Effector memory CD4-positive, alpha-beta T cell (primary cell): ENCODE measurements around the gene ATG13.
A peak's percentile ranks its signal among the peaks of the same experiment; 100 is the strongest.
"Not testable (repeated sequence)": the region's sequence is repeated elsewhere in the genome, so short reads cannot be mapped to it uniquely, and the experiment has no call there.

Source experiments
- DNase-seq, 3 donors: peaks; one replicate each; pipeline ENCODE4 v3.0.0-alpha.2; 2020
- H3K27ac ChIP-seq: 2 replicates; pipeline ENCODE4 v1.7.0; 2013; ENCODE audit warnings: mild to moderate bottlenecking, low read length, moderate library complexity; ENCODE audit not compliant: insufficient read depth, poor library complexity, severe bottlenecking
- H3K27me3 ChIP-seq: replicated peaks from 2 replicates; pipeline ENCODE4 v1.7.0; 2013; ENCODE audit warnings: mild to moderate bottlenecking, low read length; ENCODE audit not compliant: insufficient read depth, control insufficient read depth, poor library complexity, severe bottlenecking
- H3K36me3 ChIP-seq: 2 replicates; pipeline ENCODE4 v1.7.0; 2013; ENCODE audit warnings: mild to moderate bottlenecking, low read length, moderate library complexity; ENCODE audit not compliant: control insufficient read depth, insufficient read depth
- H3K4me1 ChIP-seq: 2 replicates; pipeline ENCODE4 v1.7.0; 2013; ENCODE audit warnings: low read length, mild to moderate bottlenecking; ENCODE audit not compliant: control insufficient read depth, insufficient read depth, poor library complexity, severe bottlenecking
- H3K4me3 ChIP-seq: 2 replicates; pipeline ENCODE4 v1.7.0; 2013; ENCODE audit warnings: low read length, low read depth, mild to moderate bottlenecking; ENCODE audit not compliant: insufficient read depth, poor library complexity, severe bottlenecking
- H3K9me3 ChIP-seq: 2 replicates; pipeline ENCODE4 v1.7.0; 2013; ENCODE audit warnings: mild to moderate bottlenecking, low read length, moderate library complexity; ENCODE audit not compliant: control insufficient read depth
- total RNA-seq, 3 donors: gene quantifications; one replicate each; lab custom pipeline; 2026; lab: John Stamatoyannopoulos, UW

The ATG13 gene
- 83.0 to 97.1 (median 87.9) reads per million in 3 donors for total RNA-seq

DNA sequence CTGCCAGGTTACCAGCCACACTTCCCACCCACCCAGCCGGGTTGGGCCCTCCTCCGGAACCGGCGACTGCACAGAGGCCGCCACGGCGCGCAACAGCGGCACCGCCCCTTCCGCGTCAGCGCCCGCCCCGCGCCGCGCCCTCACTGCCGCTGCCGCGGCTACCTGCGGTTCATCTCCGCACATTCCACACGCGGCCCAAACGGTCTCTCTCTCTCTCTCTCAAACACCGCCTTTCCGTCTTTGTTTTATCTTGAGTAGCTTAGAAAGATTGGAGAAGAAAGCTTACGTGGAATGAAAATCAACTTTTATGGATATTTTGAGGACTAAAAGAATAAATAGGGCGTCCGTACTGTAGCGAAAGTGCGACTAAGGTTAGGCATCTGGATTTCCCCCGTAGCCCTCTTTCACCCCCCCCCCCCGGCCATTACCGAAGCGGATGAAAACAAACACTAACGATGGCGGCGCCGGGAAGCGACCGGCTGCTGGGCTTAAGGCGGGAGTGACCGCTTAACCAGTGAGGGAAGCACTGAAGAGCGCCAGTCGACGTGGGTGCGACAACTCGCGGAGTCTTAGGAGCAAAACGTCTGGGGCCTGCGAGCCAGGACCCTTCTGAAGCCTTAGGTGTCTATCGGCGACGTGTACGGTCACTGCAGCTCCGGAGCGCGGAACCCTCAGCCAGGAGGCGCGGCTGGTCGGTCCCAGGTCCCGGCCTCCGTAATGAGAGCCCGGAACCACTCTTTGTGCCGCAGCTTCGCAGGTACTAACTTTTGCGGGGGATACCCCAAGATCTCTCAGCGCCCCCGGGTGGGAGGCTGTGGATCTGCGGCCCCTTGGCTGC is at the start of gene ATG13, which contains the start of gene HARBI1:
Gene ATG13, plus strand, starts transcription at position 420 of the 838 bp plus-strand sequence. CDS start 26,739 bp downstream, outside the sequence.
Gene HARBI1, minus strand, starts transcription at position 94 of the 838 bp plus-strand sequence. CDS start 990 bp downstream, outside the sequence.
- H3K36me3 ChIP-seq = peaks cover 4% of the 10 kb centered on the region
- H3K4me3 ChIP-seq = peak within 1 kb of the TSS; percentile 100
- H3K27me3 ChIP-seq = no peaks in the 10 kb centered on the region
- no peaks in the 10 kb centered on the region for H3K9me3 ChIP-seq
- H3K27ac ChIP-seq = peak within 1 kb of the TSS; percentile 100
- peak; percentile 82 to 87 (median 85) for DNase-seq
- H3K4me1 ChIP-seq = peaks cover 17% of the 10 kb centered on the region

- Histone ChIP-seq H3K4me3 (no peak overlapping the region), H3K27ac (no peak overlapping the region), H3K27me3 (no peaks in the 10 kb centered on the region), H3K4me1 (peaks cover 4% of the 10 kb centered on the region), H3K9me3 (no peaks in the 10 kb centered on the region), H3K36me3 (no peaks in the 10 kb centered on the region)
- no peak for DNase-seq
These were observed 46.5 kb upstream of the ATG13 start for GRCh38 chr11:46570790-46571398.

DNA sequence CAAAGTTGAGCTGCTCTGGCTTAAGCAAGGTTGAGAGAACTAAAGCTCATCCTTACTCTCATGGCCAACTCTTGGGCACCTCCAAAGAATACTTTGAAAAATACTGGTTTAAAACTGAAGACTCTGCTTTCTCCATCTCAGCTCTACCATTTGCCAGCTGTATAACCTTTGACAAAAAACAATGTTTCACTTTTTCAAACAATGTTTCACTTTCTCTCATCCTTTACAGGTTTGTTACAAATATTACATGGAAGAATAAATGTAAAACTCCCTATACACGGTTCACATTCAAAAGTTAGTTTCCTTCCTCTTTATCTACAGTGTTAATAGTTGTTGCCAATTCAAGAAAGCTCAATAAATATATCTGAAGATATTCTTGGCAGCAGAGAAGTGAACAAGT is 42.7 kb upstream of the ATG13 start:
- no peaks in the 10 kb centered on the region for H3K36me3 ChIP-seq
- no peaks in the 10 kb centered on the region for H3K9me3 ChIP-seq
- peaks cover 4% of the 10 kb centered on the region for H3K4me1 ChIP-seq
- no peak overlapping the region for H3K27ac ChIP-seq
- H3K4me3 ChIP-seq = no peak overlapping the region
- no peaks in the 10 kb centered on the region for H3K27me3 ChIP-seq
- DNase-seq = no peak

DNA sequence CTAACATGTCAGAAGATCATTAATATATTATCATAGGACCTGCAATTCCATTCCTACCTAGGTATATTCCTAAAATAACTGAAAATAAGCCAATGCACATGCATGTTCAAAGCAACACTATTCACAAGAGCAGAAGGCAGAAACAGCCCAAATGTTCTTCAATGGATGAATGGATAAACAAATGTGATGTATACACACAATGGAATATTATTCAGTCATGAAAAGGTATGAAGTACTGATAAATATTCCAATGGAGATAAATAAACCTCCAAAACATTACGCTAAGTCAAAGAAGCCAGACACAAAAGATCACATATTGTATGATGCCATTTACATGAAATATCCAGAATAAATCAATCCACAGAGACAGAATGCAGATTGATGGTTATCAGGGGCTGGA is 40.3 kb upstream of the ATG13 start:
- no peak for DNase-seq
- no peak overlapping the region for H3K27ac ChIP-seq
- H3K4me3 ChIP-seq = no peak overlapping the region
- H3K27me3 ChIP-seq = no peaks in the 10 kb centered on the region
- no peaks in the 10 kb centered on the region for H3K9me3 ChIP-seq
- H3K36me3 ChIP-seq = no peaks in the 10 kb centered on the region
- H3K4me1 ChIP-seq = no peaks in the 10 kb centered on the region

DNA sequence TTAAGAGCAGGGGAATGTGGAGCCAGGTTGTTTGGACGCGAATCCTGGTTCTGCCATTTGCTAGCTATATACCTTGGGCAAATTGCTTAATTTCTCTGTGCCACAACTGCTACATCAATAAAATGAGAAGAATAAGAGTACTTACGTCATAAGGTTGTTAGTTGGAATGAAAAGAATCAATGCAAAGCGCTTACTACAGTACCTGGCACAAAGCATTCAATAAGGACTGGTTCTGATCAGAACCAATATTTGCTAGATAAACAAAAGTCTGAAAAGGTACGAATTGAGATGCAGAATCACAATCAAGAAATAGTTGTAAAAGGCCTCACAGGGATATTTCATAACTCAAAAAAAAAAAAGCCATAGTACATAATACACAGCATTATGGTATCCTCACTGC is 34.8 kb upstream of the ATG13 start:
- H3K4me3 ChIP-seq = no peak overlapping the region
- no peaks in the 10 kb centered on the region for H3K36me3 ChIP-seq
- H3K27me3 ChIP-seq = no peaks in the 10 kb centered on the region
- no peaks in the 10 kb centered on the region for H3K9me3 ChIP-seq
- no peak for DNase-seq
- peaks cover 2% of the 10 kb centered on the region for H3K4me1 ChIP-seq
- no peak overlapping the region for H3K27ac ChIP-seq

DNA sequence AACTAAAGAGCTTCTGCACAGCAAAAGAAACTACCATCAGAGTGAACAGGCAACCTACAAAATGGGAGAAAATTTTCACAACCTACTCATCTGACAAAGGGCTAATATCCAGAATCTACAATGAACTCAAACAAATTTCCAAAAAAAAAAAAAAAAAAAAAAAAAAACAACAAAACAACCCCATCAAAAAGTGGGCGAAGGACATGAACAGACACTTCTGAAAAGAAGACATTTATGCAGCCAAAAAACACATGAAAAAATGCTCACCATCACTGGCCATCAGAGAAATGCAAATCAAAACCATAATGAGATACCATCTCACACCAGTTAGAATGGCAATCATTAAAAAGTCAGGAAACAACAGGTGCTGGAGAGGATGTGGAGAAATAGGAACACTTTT is 33.8 kb upstream of the ATG13 start:
- H3K9me3 ChIP-seq, H3K4me3 ChIP-seq, H3K36me3 ChIP-seq, DNase-seq, H3K27ac ChIP-seq, H3K27me3 ChIP-seq, H3K4me1 ChIP-seq: not testable (repeated sequence)

DNA sequence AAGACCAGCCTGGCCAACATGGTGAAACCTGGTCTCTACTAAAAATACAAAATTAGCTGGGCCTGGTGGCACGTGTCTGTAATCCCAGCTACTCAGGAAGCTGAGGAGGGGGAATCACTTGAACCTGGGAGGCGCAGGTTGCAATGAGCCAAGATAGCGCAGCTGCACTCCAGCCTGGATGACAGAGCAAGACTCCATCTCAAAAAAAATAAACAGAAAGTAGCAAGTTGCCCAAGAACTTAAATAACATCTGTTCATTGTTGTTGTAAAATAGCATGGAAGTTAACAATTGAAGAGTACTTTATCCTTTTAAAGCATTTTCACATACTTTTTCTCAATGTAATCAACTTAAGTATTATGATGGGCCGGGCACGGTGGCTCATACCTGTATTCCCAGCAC is 29.2 kb upstream of the ATG13 start:
- DNase-seq = no peak
- no peaks in the 10 kb centered on the region for H3K36me3 ChIP-seq
- H3K4me1 ChIP-seq = peaks cover 14% of the 10 kb centered on the region
- H3K4me3 ChIP-seq = no peak overlapping the region
- H3K9me3 ChIP-seq = no peaks in the 10 kb centered on the region
- no peak overlapping the region for H3K27ac ChIP-seq
- no peaks in the 10 kb centered on the region for H3K27me3 ChIP-seq

- H3K27ac ChIP-seq = no peak overlapping the region
- H3K36me3 ChIP-seq = no peaks in the 10 kb centered on the region
- peaks cover 14% of the 10 kb centered on the region for H3K4me1 ChIP-seq
- no peaks in the 10 kb centered on the region for H3K27me3 ChIP-seq
- DNase-seq = no peak
- H3K4me3 ChIP-seq = no peak overlapping the region
- no peaks in the 10 kb centered on the region for H3K9me3 ChIP-seq
These were observed 28.4 kb upstream of the ATG13 start for GRCh38 chr11:46588915-46589314.

DNA sequence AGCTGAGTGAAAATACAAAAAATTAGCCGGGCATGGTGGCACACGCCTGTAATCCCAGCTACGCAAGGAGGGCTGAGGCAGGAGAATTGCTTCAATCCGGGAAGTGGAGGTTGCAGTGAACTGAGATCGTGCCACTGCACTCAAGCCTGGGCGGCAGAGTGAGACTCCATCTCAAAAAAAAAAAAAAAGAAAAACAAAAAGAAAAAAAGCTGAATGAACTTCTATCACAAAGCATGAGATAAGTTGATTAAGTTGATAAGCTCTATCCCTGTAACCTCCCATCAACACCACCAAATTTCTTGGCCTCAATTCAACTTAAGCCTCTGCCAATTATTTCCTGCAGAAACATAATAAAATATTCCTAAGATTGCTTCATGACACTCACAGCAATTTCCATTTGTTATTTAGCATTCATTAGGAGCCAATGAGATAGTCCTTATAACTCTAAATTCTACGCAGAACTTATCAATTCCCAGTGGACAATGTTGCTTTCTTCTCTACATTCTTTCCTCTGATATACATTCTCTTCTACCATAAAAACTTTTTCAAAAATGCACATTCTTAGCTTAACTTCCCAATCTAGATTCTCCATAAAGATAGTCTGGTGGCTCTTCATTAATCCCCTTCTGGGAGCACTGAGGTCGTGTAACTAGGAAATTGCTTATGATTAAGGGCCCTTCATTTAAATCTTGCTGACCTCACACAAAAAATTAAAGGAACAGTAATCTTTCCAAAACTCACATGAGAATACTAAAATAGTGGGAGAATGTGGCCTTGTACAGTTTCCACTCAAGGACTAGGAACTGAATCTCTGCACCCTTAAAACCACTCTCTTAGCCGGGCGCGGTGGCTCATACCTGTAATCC is 26.4 kb upstream of the ATG13 start:
- Histone ChIP-seq H3K36me3 (no peaks in the 10 kb centered on the region), H3K27ac (no peak overlapping the region), H3K4me1 (peaks cover 14% of the 10 kb centered on the region), H3K9me3 (no peaks in the 10 kb centered on the region), H3K4me3 (no peak overlapping the region), H3K27me3 (no peaks in the 10 kb centered on the region)
- no peak for DNase-seq
